HUDEP-2 (cell line): ENCODE data around the gene GPR12.
A peak's percentile ranks its signal among the peaks of the same experiment; 100 is the strongest.

Experiments
- DNase-seq, 76 experiments: peaks; one replicate each; lab custom pipeline; 2025; ENCODE audit not compliant: unreplicated experiment in 76 of 76; lab: John Stamatoyannopoulos, UW

GPR12 gene

DNA sequence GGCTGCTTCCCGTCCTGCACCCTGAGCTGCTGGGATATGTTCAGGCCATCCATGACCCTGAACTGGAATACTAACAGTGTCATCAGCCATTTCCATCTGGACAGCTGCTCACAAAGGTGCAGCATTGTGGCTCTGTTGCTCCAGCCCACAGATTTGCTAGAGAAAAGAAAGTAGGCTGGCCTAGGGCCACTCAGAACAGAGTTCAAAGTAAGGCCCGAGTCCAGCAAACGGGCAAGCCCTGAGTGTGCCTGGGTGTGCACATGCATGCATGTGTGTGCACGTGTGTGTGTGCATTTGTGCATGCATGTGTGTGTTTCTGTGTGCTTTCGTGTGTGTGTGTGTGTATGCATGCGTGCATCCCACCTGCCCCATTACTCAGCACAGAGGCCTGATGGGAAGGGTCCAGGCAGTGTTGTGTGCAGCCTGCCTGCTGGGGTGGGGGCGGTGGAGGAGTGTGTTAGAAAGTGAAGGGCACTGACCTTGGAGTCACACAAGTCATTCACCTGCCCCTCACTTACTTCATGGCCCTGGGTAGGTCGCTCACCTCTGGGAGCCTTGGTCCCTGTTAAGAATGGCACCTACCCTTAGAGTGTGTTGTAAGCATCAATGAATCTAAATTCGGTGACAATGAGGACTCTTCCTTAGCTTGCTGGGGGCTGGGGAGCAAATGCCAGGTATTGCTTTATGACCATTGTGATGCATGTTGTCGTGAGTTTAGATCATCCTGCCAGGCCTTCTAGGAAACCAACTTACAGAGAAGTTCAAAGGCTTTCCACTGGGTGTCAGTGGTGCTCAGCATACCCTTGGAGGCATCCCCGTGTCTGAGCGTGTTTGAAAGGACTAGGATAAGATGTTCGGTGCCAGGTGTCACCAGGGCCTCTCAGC is 53.2 kb downstream of the GPR12 start:
- DNase-seq: peak in 44 of 76 experiments; percentile 1 to 58 (median 18)

DNA sequence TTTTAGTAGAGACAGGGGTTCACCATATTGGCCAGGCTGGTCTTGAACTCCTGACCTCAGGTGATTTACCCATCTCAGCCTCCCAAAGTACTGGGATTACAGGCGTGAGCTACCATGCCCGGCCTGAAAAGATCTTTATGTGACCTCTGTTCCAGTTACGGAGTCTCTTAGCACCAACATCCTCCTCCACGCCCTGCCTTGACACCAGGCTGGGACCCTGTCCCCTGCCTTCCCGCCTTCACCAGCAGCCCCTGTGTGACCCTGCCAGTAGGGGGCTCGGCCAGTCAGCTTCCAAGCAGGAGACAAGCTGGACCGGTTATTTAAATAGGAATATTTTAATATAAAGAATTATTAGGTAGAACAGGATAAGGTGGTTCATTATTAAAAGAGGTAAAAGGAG is 54.2 kb downstream of the GPR12 start:
- DNase-seq: no peak

DNA sequence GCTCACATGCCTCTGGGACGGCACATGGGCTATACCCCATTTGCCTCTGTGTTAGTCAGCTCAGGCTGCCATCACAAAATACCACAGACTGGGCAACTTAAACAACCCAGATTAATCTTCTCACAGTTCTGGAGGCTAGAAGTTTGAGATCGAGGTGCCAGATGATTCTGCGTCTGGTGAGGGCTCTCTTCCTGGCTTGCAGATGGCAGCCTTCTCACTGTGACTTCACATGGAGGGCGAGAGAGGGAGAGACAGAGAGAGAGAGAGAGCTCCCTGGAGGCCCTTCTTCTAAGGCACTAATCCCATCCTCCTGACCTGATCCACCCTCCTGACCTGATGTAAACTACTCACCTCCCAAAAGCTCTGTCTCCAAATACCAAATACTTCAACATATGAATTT is 55.0 kb downstream of the GPR12 start:
- DNase-seq: no peak
